ENCODE results near the gene KTI12.
"Not testable (repeated sequence)": the region's sequence is repeated elsewhere in the genome, so short reads cannot be mapped to it uniquely, and the experiment has no call there.

The KTI12 gene

GRCh38 chr1:52033190-52034049 is at the start of gene KTI12:
KTI12 (minus strand) TSS chr1:52033810; CDS start chr1:52033761, 49 bp downstream.
- peak; percentile 91 for DNase-seq (ENCODE audit: low spot score)
- FAIRE-seq = no peak

DNA sequence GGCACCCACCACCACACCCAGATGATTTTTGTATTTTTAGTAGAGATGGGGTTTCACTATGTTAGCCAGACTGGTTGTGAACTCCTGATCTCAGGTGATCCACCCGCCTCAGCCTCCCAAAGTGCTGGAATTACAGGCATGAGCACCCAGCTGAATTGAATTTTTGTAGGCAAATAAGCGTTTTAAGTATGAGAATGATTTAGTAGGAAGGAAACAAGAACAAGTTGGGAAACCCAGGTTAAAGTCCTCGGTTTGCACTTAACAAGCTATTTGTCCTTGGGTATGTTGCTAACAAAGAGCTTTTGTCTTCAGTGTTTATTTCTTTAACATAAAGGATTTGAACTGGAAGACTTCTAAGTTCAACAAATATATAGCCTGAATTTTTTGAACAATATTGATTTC is 46.4 kb upstream of the KTI12 start:
- no peak for FAIRE-seq
- no peak for DNase-seq (ENCODE audit: low spot score)

GRCh38 chr1:52077277-52077676 is 43.7 kb upstream of the KTI12 start:
- FAIRE-seq = not testable (repeated sequence)

GRCh38 chr1:52072291-52072690 is 38.7 kb upstream of the KTI12 start:
- DNase-seq (ENCODE audit: low spot score) (no peak), FAIRE-seq (no peak)

More at GRCh38 chr1:52077277-52077676, 43.7 kb upstream of the KTI12 start:
- not testable (repeated sequence) for DNase-seq (ENCODE audit: low spot score)

DNA sequence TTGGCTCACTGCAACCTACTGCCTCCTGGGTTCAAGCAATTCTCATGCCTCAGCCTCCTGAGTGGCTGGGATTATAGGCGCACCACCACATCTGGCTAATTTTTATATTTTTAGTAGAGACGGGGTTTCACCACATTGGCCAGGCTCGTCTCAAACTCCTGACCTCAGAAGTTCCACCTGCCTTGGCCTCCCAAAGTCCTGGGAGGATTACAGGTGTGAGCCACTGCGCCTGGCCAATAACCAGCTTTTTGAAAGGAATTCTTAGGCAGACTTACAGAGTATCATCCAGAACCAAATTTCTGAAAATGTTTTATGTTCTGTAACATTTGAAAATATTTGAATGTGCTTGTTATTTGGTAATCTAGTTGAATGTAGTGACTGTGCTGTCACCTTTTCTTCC is 37.1 kb upstream of the KTI12 start:
- no peak for FAIRE-seq

DNA sequence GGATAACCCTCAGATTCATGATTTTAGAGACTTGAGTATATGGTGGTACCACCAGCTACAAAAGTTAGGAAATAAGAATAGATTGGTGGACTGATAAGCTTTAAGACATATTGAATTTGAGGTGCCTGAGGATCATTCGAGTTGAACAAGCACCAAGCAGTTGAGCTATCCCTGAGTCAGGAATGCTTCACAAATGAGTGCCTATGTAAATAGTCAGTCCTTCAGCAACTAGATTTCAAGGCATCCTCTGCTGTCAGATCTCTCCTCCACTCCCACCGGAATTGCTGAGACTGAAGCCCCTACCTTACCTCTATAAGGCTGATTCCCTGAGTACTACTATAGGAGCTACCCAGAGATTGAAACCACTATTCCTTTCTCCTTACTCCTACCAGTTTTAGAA is 29.6 kb upstream of the KTI12 start:
- DNase-seq (ENCODE audit: low spot score) (no peak), FAIRE-seq (no peak)

More for the DNA sequence above, 37.1 kb upstream of the KTI12 start:
- no peak for DNase-seq (ENCODE audit: low spot score)

- FAIRE-seq = no peak
- no peak for DNase-seq (ENCODE audit: low spot score)
Measured at GRCh38 chr1:52060822-52061221, 27.2 kb upstream of the KTI12 start.

DNA sequence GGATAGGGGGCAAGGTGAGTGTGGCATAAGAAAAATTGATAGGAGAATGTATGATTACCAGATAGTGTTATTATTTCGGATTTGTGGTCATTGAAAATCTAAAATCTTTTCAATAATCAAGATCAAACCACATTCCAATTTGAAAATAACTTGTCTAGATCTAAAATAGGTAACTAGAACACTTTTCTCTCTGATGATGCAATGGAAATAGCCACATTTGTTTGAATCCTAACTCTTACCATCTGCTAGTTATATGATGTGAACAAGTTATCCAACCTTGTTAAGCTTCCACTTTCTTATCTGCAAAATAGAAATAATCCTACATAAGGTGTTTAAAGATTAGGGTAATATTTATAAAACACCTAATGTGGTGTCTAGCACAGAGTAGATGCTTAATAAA is 26.3 kb upstream of the KTI12 start:
- DNase-seq (ENCODE audit: low spot score) (no peak), FAIRE-seq (no peak)

GRCh38 chr1:52059321-52059720 is 25.7 kb upstream of the KTI12 start:
- DNase-seq (ENCODE audit: low spot score) (no peak), FAIRE-seq (no peak)

DNA sequence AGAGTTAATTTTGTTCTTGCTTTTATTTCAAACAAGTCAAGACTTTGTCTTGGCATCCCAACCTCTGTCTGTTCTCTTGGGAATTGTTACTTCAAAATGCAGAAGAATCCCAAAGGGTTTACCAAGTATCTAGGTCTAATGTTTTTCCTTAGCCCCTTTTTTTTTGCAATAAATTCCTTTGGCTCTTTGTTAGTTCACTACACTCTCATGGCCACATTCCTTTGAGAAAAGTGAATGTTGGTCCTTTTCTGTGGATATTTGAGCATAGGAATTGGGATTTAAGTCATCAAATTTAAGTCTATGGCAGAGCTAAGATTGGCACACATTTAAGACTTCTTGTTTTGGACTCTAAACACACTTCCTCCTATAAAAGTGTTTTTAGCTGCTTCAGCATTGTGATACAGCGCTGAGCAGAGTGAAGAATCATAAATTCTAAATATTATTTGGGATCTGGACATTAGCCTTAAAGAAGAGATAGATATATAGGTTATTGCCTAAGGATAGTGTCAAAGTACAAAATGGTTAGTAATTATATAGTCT is 24.3 kb upstream of the KTI12 start:
- DNase-seq (ENCODE audit: low spot score) (no peak), FAIRE-seq (no peak)

DNA sequence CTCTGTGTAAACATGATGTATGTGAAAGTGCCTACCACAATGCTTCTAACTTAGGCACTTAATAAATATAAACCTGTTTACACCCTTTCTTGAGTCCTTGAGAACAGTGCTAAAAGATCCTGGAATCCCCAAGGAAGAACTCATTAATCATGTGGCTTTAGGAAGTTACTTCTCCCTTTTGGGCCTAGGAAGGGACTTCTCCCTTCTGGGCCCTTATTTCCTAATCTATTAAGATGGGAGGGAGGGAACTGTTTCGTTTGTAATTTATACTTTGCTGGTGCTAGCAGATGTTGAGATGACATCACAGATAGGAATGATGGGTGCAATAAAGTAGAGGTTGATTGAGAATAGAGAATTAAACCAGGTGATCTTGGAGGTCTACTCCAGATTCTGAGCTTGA is 23.6 kb upstream of the KTI12 start:
- DNase-seq (ENCODE audit: low spot score) (no peak), FAIRE-seq (no peak)

GRCh38 chr1:52056937-52057231 is 23.3 kb upstream of the KTI12 start:
- no peak for DNase-seq (ENCODE audit: low spot score)
- FAIRE-seq = no peak

- DNase-seq (ENCODE audit: low spot score) = peak; percentile 95
Measured at GRCh38 chr1:52056163-52056936, 22.7 kb upstream of the KTI12 start, which contains the start of gene BTF3L4. BTF3L4 (plus strand) TSS chr1:52056295; CDS start chr1:52059848, 3,553 bp downstream.

GRCh38 chr1:52055866-52056162 is 22.2 kb upstream of the KTI12 start:
- DNase-seq (ENCODE audit: low spot score) (no peak), FAIRE-seq (no peak)

More at GRCh38 chr1:52056163-52056936, 22.7 kb upstream of the KTI12 start, which contains the start of gene BTF3L4:
- FAIRE-seq = no peak

GRCh38 chr1:52055066-52055865 is 21.7 kb upstream of the KTI12 start, which contains the start of gene TXNDC12:
TXNDC12 (minus strand) TSS chr1:52055191; CDS start chr1:52055096, 95 bp downstream.
- DNase-seq (ENCODE audit: low spot score) = peak; percentile 91
- FAIRE-seq = no peak

GRCh38 chr1:52054496-52055065 is 21.0 kb upstream of the KTI12 start:
- no peak for FAIRE-seq
- DNase-seq (ENCODE audit: low spot score) = no peak

DNA sequence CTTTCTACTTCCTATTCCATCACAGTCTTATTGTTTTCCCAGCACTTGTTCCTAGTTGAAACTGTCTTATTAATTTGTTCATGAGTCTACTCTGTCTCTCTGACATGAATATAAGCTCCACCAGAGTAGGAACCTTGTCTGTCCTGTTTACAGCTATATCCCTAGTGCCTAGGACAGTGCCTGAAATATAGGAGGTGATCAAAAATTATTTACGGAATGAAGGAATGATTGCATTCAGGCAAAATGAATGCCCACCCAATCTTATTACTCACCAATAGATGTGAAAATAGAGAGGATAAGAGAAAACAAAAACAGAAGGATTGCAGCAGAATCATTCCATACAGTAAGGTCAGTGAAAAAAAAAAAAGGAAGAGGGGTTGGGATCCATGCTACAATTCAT is 20.3 kb upstream of the KTI12 start:
- no peak for DNase-seq (ENCODE audit: low spot score)
- no peak for FAIRE-seq

- FAIRE-seq; DNase-seq (ENCODE audit: low spot score): not testable (repeated sequence)
Measured at GRCh38 chr1:52049337-52049736, 15.7 kb upstream of the KTI12 start.

- FAIRE-seq; DNase-seq (ENCODE audit: low spot score): not testable (repeated sequence)
Measured at GRCh38 chr1:52045666-52046195, 12.1 kb upstream of the KTI12 start.

DNA sequence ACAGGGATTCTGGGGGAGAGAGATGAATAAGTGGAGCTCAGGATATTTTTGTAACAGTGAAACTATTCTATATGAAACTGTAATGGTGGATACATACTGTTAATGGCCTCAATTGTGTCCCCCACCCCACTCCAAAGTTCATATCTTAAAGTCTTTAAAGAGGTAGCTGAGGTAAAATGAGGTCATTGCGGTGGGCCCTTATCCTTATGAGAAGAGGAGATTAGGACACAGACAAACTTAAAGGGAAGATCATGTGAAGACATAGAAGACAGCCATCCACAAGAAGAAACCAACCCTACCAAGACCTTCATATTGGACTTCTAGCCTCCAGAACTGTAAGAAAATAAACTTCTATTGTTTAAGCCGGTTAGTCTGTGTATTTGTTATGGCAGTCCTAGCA is 11.6 kb upstream of the KTI12 start:
- FAIRE-seq = no peak
- DNase-seq (ENCODE audit: low spot score) = no peak

Data from urothelium cell line (cell line).